MM.1S (cell line): Measurements from ENCODE around the gene AGPAT1.
"Not testable (repeated sequence)": the region's sequence is repeated elsewhere in the genome, so short reads cannot be mapped to it uniquely, and the experiment has no call there.

ENCODE experiments used
- EZH2 ChIP-seq: fragments of 300-600 bp; sonication (generic); optimal IDR thresholded peaks from 2 replicates; pipeline ENCODE3; 2017; ENCODE audit warnings: low read depth, mild to moderate bottlenecking, antibody characterized with exemption, low read length, mixed read lengths
- EZH2phosphoT487 ChIP-seq: fragments of 300-600 bp; sonication (generic); IDR thresholded peaks from 2 replicates; pipeline ENCODE4 v1.6.1; 2018; ENCODE audit warnings: antibody characterized with exemption, low read length
- TF ChIP-seq, protein P1 (sequence below): fragments of 300-600 bp; sonication (generic); IDR thresholded peaks from 2 replicates; pipeline ENCODE4 v1.5.1; 2016; ENCODE audit warnings: antibody characterized with exemption, low read length, mixed read lengths

DNA sequence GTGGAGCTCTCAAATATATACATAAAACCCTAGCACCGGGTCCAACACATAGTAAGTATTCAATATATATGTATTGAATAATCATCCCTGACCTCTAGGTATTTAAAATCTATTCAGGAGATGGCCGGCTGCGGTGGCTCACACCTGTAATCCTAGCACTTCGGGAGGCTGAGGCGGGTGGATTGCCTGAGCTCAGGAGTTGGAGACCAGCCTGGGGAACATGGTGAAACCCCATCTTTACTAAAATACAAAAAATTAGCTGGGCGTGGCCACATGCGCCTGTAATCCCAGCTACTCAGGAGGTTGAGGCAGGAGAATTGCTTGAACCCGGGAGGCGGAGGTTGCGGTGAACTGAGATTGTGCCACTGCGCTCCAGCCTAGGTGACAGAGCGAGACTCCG is 17.2 kb upstream of the AGPAT1 start:
- TF ChIP-seq, protein P1, sequence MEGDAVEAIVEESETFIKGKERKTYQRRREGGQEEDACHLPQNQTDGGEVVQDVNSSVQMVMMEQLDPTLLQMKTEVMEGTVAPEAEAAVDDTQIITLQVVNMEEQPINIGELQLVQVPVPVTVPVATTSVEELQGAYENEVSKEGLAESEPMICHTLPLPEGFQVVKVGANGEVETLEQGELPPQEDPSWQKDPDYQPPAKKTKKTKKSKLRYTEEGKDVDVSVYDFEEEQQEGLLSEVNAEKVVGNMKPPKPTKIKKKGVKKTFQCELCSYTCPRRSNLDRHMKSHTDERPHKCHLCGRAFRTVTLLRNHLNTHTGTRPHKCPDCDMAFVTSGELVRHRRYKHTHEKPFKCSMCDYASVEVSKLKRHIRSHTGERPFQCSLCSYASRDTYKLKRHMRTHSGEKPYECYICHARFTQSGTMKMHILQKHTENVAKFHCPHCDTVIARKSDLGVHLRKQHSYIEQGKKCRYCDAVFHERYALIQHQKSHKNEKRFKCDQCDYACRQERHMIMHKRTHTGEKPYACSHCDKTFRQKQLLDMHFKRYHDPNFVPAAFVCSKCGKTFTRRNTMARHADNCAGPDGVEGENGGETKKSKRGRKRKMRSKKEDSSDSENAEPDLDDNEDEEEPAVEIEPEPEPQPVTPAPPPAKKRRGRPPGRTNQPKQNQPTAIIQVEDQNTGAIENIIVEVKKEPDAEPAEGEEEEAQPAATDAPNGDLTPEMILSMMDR, result not testable (repeated sequence)
- not testable (repeated sequence) for TF ChIP-seq EZH2phosphoT487, EZH2
